Lower leg skin (tissue), 3 donors: ENCODE results near the gene DNAJC17.

Source experiments
- POLR2A ChIP-seq, 2 donors: fragments of 450-650 bp; IDR thresholded peaks; one replicate each; pipeline ENCODE4 v1.6.1; 2016 to 2017; ENCODE audit warnings: antibody characterized with exemption in 2 of 2, mild to moderate bottlenecking in 1 of 2, moderate library complexity in 1 of 2
- TF ChIP-seq, protein P1 (sequence below), 3 donors: fragments of 450-650 bp; IDR thresholded peaks; one replicate each; pipeline ENCODE4 v1.5.1; 2016; ENCODE audit warnings: antibody characterized with exemption in 3 of 3, mild to moderate bottlenecking in 3 of 3, moderate library complexity in 2 of 3

GRCh38 chr15:40731034-40731433, 76.2 kb downstream of the DNAJC17 start:
- TF ChIP-seq, protein P1, sequence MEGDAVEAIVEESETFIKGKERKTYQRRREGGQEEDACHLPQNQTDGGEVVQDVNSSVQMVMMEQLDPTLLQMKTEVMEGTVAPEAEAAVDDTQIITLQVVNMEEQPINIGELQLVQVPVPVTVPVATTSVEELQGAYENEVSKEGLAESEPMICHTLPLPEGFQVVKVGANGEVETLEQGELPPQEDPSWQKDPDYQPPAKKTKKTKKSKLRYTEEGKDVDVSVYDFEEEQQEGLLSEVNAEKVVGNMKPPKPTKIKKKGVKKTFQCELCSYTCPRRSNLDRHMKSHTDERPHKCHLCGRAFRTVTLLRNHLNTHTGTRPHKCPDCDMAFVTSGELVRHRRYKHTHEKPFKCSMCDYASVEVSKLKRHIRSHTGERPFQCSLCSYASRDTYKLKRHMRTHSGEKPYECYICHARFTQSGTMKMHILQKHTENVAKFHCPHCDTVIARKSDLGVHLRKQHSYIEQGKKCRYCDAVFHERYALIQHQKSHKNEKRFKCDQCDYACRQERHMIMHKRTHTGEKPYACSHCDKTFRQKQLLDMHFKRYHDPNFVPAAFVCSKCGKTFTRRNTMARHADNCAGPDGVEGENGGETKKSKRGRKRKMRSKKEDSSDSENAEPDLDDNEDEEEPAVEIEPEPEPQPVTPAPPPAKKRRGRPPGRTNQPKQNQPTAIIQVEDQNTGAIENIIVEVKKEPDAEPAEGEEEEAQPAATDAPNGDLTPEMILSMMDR (IDR thresholded peaks at IDR 0.05): no peak
- no peak for TF ChIP-seq POLR2A (IDR thresholded peaks at IDR 0.05)
